NB4 (cell line): ENCODE measurements around the gene FAM53B.

Source experiments
- MAX ChIP-seq: IDR thresholded peaks from 2 replicates; pipeline ENCODE4 v1.6.1; 2011; ENCODE audit warnings: low read depth, low read length
- TF ChIP-seq, protein P1 (sequence below): IDR thresholded peaks from one replicate; pipeline ENCODE4 v1.5.1; 2012; ENCODE audit warnings: low read depth, low read length

- TF ChIP-seq, protein P1, sequence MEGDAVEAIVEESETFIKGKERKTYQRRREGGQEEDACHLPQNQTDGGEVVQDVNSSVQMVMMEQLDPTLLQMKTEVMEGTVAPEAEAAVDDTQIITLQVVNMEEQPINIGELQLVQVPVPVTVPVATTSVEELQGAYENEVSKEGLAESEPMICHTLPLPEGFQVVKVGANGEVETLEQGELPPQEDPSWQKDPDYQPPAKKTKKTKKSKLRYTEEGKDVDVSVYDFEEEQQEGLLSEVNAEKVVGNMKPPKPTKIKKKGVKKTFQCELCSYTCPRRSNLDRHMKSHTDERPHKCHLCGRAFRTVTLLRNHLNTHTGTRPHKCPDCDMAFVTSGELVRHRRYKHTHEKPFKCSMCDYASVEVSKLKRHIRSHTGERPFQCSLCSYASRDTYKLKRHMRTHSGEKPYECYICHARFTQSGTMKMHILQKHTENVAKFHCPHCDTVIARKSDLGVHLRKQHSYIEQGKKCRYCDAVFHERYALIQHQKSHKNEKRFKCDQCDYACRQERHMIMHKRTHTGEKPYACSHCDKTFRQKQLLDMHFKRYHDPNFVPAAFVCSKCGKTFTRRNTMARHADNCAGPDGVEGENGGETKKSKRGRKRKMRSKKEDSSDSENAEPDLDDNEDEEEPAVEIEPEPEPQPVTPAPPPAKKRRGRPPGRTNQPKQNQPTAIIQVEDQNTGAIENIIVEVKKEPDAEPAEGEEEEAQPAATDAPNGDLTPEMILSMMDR = no peak
- no peak for TF ChIP-seq MAX
These were observed 128.9 kb downstream of the FAM53B start for GRCh38 chr10:124615259-124615658.
